Fibroblast of skin of back (primary cell): ENCODE results near the gene CDKN1C.

Experiments
- DNase-seq: peaks from one replicate; pipeline ENCODE4 v3.0.0-alpha.2; 2013

The CDKN1C gene

GRCh38 chr11:2843551-2843950 lies 42.0 kb downstream of the CDKN1C start:
- DNase-seq: no peak

DNA sequence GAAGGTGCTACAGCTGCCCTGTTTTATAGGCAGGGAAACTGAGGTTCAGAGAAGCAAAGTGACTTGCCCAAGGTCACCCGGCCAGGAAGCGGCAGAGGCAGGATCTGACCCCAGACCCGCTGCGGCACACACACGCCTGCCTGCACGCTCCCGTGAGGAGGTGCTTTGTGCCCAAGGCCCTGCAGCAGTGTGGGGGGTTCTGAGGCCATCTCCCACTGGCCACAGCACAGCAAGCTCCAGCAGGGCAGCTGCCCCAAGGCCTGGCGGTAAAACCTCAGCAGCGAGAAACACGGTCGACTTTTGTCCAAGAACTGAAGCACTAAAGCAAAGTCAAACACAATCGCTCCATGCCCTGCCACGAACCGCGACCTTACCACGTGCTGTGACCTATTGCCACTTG lies 42.7 kb downstream of the CDKN1C start:
- no peak for DNase-seq

DNA sequence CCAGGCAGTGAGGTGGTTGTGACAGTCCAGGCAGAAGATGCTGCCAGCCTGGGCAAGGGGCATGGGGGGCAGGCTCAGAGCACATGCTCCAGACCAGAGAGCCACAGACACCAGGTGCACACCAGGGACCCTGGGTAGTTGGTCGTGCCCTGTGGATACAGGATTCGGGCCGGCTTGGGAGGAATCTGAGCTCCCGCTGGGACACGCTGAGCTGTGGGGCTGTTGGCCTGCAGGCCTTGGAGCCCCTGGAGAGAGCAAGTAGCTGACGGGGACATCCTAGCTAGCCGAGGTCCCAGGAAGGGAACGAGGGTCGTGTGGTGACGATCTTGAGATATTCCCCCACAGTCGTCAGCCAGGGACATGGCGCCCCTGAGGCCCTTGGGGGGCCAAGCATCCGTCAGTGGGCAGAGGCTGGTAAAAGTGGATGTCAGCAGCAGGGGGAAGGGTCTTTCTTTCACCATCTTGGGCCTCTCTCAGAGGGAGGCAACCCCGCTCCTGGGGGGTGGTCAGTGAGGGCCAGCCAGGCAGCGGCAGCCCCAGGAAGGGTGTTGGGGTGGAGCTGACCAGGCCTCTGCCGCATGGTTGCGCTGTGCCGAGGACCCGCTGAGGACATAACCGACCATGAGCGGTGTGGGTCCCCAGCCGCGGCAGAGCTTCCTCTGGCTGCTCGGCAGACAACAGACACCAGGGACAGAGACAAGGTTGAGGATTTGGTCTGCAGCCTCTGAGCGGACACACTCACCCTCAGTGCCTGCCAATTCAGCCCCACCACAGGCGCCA lies 44.0 kb downstream of the CDKN1C start:
- no peak for DNase-seq

DNA sequence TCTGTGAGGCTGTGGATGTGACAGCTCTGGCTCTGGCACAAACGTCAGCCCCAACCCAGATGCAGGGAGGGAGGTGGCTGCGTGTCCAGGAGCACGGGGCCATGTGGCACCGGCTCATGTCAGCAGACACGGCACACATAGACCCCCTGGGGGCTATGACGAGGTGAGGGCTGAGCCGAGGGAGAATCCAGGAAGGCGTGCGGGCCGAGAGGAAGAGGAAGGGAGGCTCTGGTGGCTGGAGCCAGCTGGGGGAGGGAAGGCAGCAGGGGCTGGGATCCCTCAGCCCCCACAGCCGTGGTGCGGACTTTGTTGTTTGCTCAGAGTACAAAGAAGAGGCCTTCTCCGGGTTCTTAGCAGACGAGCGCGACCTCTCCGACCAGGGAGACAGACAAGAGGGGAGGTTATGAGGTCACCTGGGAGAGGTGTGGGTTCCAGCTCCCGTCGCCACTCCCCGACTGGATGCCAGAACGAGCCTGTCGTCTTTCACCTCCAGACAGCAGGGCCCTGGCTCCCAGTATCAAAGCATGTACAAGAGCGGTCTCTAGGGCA lies 46.1 kb downstream of the CDKN1C start:
- no peak for DNase-seq

GRCh38 chr11:2838676-2839294 lies 46.8 kb downstream of the CDKN1C start:
- DNase-seq: no peak

DNA sequence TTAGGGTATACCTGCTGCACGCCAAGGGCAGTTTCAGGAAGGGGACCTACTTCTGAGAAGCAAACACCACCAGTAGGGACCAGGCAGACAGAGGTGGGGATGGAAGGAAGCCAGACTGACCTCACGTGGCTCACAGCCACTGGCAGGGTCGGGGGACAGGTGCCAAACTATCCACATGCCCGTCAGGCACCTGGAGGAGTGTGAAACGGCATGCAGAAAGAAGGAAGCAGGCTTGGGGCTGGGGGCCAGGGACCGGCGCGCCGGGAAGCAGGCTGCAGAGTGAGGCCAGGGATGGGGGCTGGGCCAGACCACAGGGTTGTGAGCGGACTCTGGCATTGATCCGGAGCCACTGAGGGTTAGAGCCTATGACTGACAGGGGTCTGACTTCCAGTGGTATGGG lies 47.5 kb downstream of the CDKN1C start:
- no peak for DNase-seq

- no peak for DNase-seq
Observed at GRCh38 chr11:2837651-2838050, 47.9 kb downstream of the CDKN1C start.

- DNase-seq: peak; percentile 38
Observed at GRCh38 chr11:2837096-2837601, 48.4 kb downstream of the CDKN1C start.

DNA sequence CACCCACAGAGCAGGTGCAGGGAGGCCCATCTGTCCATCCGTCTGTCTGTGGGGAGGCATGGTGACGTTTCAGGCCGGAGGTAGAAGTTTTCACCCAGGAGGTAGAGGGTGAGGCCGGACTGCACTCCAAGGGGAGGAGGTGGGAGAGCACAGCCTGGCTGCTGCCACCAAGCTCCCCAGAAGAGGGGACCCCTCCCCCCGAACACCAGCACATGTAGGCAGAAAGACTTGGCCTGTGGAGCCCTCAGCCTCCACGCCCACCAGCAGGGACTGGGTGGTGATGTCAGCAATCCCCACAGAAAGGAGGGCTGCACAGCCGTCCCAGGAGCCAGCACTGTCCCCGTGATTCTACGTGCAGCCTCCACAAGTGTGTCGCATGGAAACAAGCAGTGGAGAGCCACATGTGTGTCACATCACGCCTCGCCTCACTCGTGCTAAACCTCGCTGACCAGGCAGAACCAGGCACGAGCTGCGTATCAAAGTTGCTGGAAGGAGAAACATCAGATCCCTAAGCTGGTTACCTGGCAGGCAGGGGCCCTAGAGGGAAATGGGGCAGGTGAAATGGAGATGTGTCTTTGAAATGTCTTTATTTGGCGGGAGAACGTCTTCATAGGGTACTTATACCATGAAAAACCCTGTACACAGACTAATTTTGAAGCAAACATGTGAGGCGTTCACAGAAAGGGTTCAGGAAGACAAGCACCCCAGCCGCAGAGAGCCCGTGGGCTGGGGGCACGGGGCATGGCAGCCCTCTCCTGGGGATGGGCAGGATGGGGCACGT lies 49.1 kb downstream of the CDKN1C start:
- DNase-seq: no peak

- DNase-seq: no peak
Observed at GRCh38 chr11:2835751-2836150, 49.8 kb downstream of the CDKN1C start.

DNA sequence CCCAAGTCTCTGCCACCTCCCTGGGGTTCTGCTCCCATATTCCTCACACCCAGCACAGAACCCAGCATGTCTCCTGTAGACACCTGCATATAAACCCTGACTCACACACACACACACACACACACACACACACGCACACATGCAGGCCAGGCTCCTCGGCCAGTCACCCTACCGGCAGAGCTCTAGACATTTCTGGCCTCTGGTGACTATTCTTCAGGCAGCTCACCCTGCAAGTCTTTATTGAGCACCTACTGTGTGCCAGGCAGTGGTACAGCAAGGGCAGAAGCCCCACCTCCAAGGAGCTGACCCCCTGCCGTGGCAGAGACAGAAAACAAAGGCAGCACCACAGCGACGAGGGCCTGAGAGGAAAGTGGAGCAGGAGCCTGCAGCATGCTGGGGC lies 50.3 kb downstream of the CDKN1C start:
- no peak for DNase-seq

- DNase-seq: no peak
Observed at GRCh38 chr11:2834503-2835273, 50.9 kb downstream of the CDKN1C start.

- no peak for DNase-seq
Observed at GRCh38 chr11:2833716-2834502, 51.7 kb downstream of the CDKN1C start.
